Right atrium auricular region (tissue), 2 donors: ENCODE data around the gene MT1X. TPM values are rescaled to one million over a fixed set of nuclear protein-coding genes. Genes with fewer than 3 reads are reported as not detected.
A peak's percentile ranks its signal among the peaks of the same experiment; 100 is the strongest.

Source experiments
- DNase-seq: peaks from one replicate; pipeline ENCODE4 v3.0.0-alpha.2; 2019; ENCODE audit warnings: low spot score
- H3K27ac ChIP-seq, 2 donors: fragments of 200-600 bp; sonication (generic); 1 replicate in 1 of 2; 2 replicates in 1 of 2; pipeline ENCODE4 v1.5.1; 2016 to 2019
- H3K27me3 ChIP-seq, 2 donors: fragments of 200-600 bp; sonication (generic); one replicate each; pipeline versions ENCODE4 v1.5.1 to v1.6.0; 2017 to 2019
- H3K36me3 ChIP-seq: fragments of 200-600 bp; sonication (generic); one replicate; pipeline ENCODE4 v1.5.1; 2016
- H3K4me1 ChIP-seq, 2 donors: fragments of 200-600 bp; sonication (generic); one replicate each; pipeline versions ENCODE4 v1.5.1 to v1.6.0; 2017 to 2019
- H3K4me3 ChIP-seq, 2 donors: fragments of 200-600 bp; sonication (generic); 1 replicate in 1 of 2; 2 replicates in 1 of 2; pipeline ENCODE4 v1.5.1; 2017 to 2019; ENCODE audit warnings: mild to moderate bottlenecking in 1 of 2, moderate library complexity in 1 of 2
- H3K9me3 ChIP-seq, 2 donors: fragments of 200-600 bp; sonication (generic); one replicate each; pipeline ENCODE4 v1.5.1; 2019
- total RNA-seq, 2 donors: library from RNA; depleted of rRNA; stranded (reverse); fragments of >200 nt; gene quantifications; one replicate each; pipeline ENCODE4 v1.1.0, GENCODE V29; 2016
- TF ChIP-seq, protein P1 (sequence below), 2 donors: fragments of 200-600 bp; sonication (generic); IDR thresholded peaks; one replicate each; pipeline ENCODE4 v1.5.1; 2019; ENCODE audit warnings: antibody characterized with exemption in 2 of 2

Gene MT1X
- total RNA-seq, 2 donors from 2014 or later, result 193 to 287 TPM

DNA sequence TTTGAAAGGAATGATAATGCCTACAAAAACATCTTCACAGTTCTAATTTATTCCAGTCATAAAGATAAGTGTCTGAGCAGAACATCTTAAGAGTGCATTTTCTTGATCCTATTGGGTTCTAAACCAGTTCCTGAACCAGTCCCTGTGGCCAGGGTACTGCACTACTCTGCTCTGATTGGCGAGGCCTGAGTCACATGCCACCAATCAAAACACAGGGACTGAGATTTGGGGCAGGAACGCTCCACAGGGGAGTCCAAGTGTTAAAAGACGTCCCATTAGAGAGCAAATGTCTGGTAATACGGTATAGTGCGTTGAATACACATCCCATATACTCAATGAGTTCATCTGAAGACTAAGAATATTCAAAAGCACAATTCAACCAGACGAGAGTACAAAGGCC, 44.7 kb downstream of the MT1X start:
- Histone ChIP-seq H3K4me3 (no peak overlapping the region), H3K36me3 (no peaks in the 10 kb centered on the region), H3K9me3 (no peaks in the 10 kb centered on the region), H3K27me3 (no peaks in the 10 kb centered on the region), H3K27ac (no peak overlapping the region), H3K4me1 (peaks cover 0 to 23% of the 10 kb centered on the region in 2 donors)
- TF ChIP-seq, protein P1, sequence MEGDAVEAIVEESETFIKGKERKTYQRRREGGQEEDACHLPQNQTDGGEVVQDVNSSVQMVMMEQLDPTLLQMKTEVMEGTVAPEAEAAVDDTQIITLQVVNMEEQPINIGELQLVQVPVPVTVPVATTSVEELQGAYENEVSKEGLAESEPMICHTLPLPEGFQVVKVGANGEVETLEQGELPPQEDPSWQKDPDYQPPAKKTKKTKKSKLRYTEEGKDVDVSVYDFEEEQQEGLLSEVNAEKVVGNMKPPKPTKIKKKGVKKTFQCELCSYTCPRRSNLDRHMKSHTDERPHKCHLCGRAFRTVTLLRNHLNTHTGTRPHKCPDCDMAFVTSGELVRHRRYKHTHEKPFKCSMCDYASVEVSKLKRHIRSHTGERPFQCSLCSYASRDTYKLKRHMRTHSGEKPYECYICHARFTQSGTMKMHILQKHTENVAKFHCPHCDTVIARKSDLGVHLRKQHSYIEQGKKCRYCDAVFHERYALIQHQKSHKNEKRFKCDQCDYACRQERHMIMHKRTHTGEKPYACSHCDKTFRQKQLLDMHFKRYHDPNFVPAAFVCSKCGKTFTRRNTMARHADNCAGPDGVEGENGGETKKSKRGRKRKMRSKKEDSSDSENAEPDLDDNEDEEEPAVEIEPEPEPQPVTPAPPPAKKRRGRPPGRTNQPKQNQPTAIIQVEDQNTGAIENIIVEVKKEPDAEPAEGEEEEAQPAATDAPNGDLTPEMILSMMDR (IDR thresholded peaks at IDR 0.05), result no peak
- no peak for DNase-seq

GRCh38 chr16:56728027-56728426, 45.8 kb downstream of the MT1X start:
- Histone ChIP-seq H3K36me3 (no peaks in the 10 kb centered on the region), H3K9me3 (no peaks in the 10 kb centered on the region), H3K27me3 (no peaks in the 10 kb centered on the region), H3K4me3 (no peak overlapping the region), H3K27ac (no peak overlapping the region), H3K4me1 (peaks cover 0 to 23% of the 10 kb centered on the region in 2 donors)
- DNase-seq, result no peak
- TF ChIP-seq, protein P1 (IDR thresholded peaks at IDR 0.05), result no peak

DNA sequence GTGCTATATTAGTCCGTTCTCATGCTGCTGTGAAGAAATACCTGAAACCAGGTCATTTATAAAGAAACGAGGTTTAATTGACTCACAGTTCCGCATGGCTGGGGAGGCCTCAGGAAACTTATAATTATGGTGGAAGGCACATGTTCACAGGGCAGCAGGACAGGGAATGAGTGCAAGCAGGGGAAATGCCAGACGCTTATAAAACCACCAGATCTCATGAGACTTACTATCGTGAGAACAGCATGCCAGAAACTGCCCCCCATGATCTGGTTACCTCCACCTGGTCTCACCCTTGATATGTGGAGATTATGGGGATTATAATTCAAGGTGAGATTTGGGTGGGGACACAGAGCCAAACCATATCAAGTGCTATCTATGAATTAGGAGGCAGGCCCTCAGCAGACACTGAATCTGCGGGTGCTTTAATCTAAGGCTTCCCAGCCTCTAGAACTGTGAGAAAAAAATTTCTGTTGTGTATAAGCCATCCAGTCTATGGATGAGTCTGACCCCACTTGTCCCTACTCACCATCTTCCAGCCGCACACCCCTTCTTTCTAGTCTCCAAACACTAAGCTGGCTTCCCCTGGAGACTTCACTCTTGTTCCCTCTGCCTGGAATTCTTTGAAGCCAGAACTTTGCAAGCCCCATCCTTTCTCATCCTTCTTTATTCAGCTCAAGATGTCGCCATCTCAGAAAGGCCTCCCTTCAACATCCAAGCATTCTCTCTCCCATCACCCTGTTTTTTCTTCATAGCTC, 46.9 kb downstream of the MT1X start:
- no peak for DNase-seq
- H3K36me3 ChIP-seq, result no peaks in the 10 kb centered on the region

GRCh38 chr16:56729735-56730662, 47.7 kb downstream of the MT1X start, which contains the start of gene NUP93:
NUP93 (plus strand) TSS chr16:56730129; CDS start chr16:56748248, 18,119 bp downstream.
- Histone ChIP-seq H3K36me3 (no peaks in the 10 kb centered on the region), H3K4me3 (peak within 1 kb of the TSS; percentile 77 to 87), H3K27me3 (no peaks in the 10 kb centered on the region), H3K9me3 (no peaks in the 10 kb centered on the region), H3K4me1 (peaks cover 0 to 23% of the 10 kb centered on the region in 2 donors), H3K27ac (peak within 1 kb of the TSS; percentile 78 to 80)
- peak; percentile 93 for DNase-seq
- TF ChIP-seq, protein P1 (IDR thresholded peaks at IDR 0.05), result no peak

More for the DNA sequence above, 46.9 kb downstream of the MT1X start:
- H3K27me3 ChIP-seq, result no peaks in the 10 kb centered on the region
- peak overlapping the region; percentile 78 to 80 for H3K27ac ChIP-seq
- TF ChIP-seq, protein P1 (IDR thresholded peaks at IDR 0.05), result no peak
- no peaks in the 10 kb centered on the region for H3K9me3 ChIP-seq
- peak overlapping the region; percentile 77 to 87 for H3K4me3 ChIP-seq
- H3K4me1 ChIP-seq, result peaks cover 0 to 23% of the 10 kb centered on the region in 2 donors

DNA sequence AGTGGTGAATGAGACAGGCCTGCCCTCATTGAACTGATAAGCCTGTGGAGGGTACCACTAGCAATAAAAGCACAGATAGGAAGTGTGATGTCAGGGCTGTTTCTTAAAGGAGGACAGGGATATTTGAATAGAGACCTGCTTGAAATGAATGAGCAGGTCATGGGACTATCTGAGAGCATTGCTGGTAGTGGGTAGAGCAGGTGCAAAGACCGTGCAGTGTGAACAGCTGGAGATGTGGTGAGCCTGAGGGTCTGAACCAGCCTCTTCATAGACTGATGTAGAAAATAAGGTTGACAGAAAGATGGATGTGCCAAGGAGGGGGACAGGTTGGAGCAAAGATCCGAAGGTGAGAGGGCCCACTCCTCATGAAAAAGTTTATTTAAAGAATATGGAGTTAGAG, 50.1 kb downstream of the MT1X start:
- TF ChIP-seq, protein P1 (IDR thresholded peaks at IDR 0.05), result no peak
- Histone ChIP-seq H3K9me3 (no peaks in the 10 kb centered on the region), H3K36me3 (no peaks in the 10 kb centered on the region), H3K4me3 (no peak overlapping the region), H3K4me1 (peaks cover 0 to 23% of the 10 kb centered on the region in 2 donors), H3K27ac (no peak overlapping the region), H3K27me3 (no peaks in the 10 kb centered on the region)
- DNase-seq, result no peak
